Right cardiac atrium (tissue), 5 donors: ENCODE results near the gene SNRPA. TPM values are rescaled to one million over a fixed set of nuclear protein-coding genes. Genes with fewer than 3 reads are reported as not detected.
"Not testable (repeated sequence)": the region's sequence is repeated elsewhere in the genome, so short reads cannot be mapped to it uniquely, and the experiment has no call there.

ENCODE experiments used
- ATAC-seq, 2 donors: fragments of 200-7000 bp; cut with Tn5 transposase; one replicate each; pipeline versions ENCODE4 v1.8.0 to v1.9.1; 2020; ENCODE audit warnings: moderate library complexity in 2 of 2, mild to moderate bottlenecking in 1 of 2
- DNase-seq, 3 donors: peaks; one replicate each; pipeline ENCODE4 v3.0.0-alpha.2; 2020
- H3K27ac ChIP-seq: one replicate; pipeline ENCODE4 v1.5.1; 2013; ENCODE audit warnings: mild to moderate bottlenecking, low read length, control low read depth, moderate library complexity
- H3K27me3 ChIP-seq: one replicate; pipeline ENCODE4 v1.6.1; 2013; ENCODE audit not compliant: control insufficient read depth, insufficient read depth
- H3K4me1 ChIP-seq: one replicate; pipeline ENCODE4 v1.6.1; 2013; ENCODE audit warnings: low read length; ENCODE audit not compliant: control insufficient read depth, insufficient read depth
- H3K4me3 ChIP-seq: one replicate; pipeline ENCODE4 v1.5.1; 2013; ENCODE audit warnings: low read length, control low read depth
- H3K9me3 ChIP-seq: one replicate; pipeline ENCODE4 v1.6.1; 2013; ENCODE audit warnings: low read length; ENCODE audit not compliant: control insufficient read depth
- WGBS: extraction: QIAGEN DNeasy Blood & Tissue Kit; methylation state at CpG from one replicate; pipeline ENCODE4 v1.1.7; 2013; 5-methylcytosine and 5-hydroxymethylcytosine counted together
- intact Hi-C, 4 donors: fragments of 100-400 bp; cut with DNase I; formaldehyde crosslinking; loops; one replicate each; pipeline versions ENCODE4 v1.11.0 to v1.14.0; 2022 to 2023
- polyA plus RNA-seq: library from polyadenylated mRNA; stranded (reverse); fragments of 200-250 nt; gene quantifications from one replicate; pipeline ENCODE4 v1.2.3, GENCODE V29; 2013
- total RNA-seq, 4 donors: library from RNA; stranded (reverse); fragmentation: NEBNext Ultra II Directional; extraction: Animal tissue kit (Norgen Biotek cat#: 25700); gene quantifications; one replicate each; pipeline ENCODE4 v1.2.1, GENCODE V29; 2021
- donor health status: healthy with polysubstance abuse.
- donor health status: DM: no; HTN: yes; CAD: no.
- donor health status: DM: no; HTN: no; CAD: no.
- donor health status: DM: no; HTN: yes; CAD: no; lungs with severe emphysema.
- donor health status: DM: yes; HTN: yes; CAD: no.

SNRPA gene
- total and polyA plus RNA-seq, 5 donors: 27.0 to 44.9 (median 39.0) TPM

GRCh38 chr19:40778706-40779284 lies 27.8 kb downstream of the SNRPA start:
- no peaks in the 10 kb centered on the region for H3K27me3 ChIP-seq
- intact Hi-C loops: no loop called here
- WGBS: 9% methylated on average over 7 of the region's 7 CpGs
- no peaks in the 10 kb centered on the region for H3K9me3 ChIP-seq
- H3K27ac ChIP-seq: peak overlapping the region; percentile 96
- H3K4me1 ChIP-seq: peaks cover 4% of the 10 kb centered on the region
- no peak for ATAC-seq
- H3K4me3 ChIP-seq: peak overlapping the region; percentile 75
- DNase-seq: no peak

GRCh38 chr19:40780582-40780981 lies 29.6 kb downstream of the SNRPA start:
- intact Hi-C loops: no loop called here
- no peaks in the 10 kb centered on the region for H3K27me3 ChIP-seq

GRCh38 chr19:40781140-40781539 lies 30.1 kb downstream of the SNRPA start:
- DNase-seq (peak in 1 of 3 donors; percentile 7), ATAC-seq (no peak)
- Histone ChIP-seq H3K4me1 (peaks cover 4% of the 10 kb centered on the region), H3K4me3 (no peak overlapping the region), H3K27ac (no peak overlapping the region), H3K27me3 (no peaks in the 10 kb centered on the region), H3K9me3 (no peaks in the 10 kb centered on the region)
- 94% methylated on average over 7 of the region's 7 CpGs for WGBS
- intact Hi-C loops: no loop called here

More at GRCh38 chr19:40780582-40780981, 29.6 kb downstream of the SNRPA start:
- Histone ChIP-seq H3K27ac (no peak overlapping the region), H3K9me3 (no peaks in the 10 kb centered on the region), H3K4me1 (peaks cover 4% of the 10 kb centered on the region), H3K4me3 (no peak overlapping the region)
- DNase-seq: no peak
- WGBS: 96% methylated on average over 5 of the region's 5 CpGs
- ATAC-seq: no peak

- peaks cover 4% of the 10 kb centered on the region for H3K4me1 ChIP-seq
- no peaks in the 10 kb centered on the region for H3K27me3 ChIP-seq
- no peak overlapping the region for H3K4me3 ChIP-seq
- H3K27ac ChIP-seq: no peak overlapping the region
- 94% methylated on average over 14 of the region's 14 CpGs for WGBS
- no peak for ATAC-seq
- intact Hi-C loops: no loop called here
- no peaks in the 10 kb centered on the region for H3K9me3 ChIP-seq
- peak in 1 of 3 donors; percentile 19 for DNase-seq
These were observed 32.7 kb downstream of the SNRPA start for GRCh38 chr19:40783711-40784110.

- H3K27ac ChIP-seq, H3K9me3 ChIP-seq, DNase-seq, intact Hi-C loops, H3K27me3 ChIP-seq, H3K4me1 ChIP-seq, H3K4me3 ChIP-seq, ATAC-seq: not testable (repeated sequence)
- WGBS: 96% methylated on average over 2 of the region's 2 CpGs
These were observed 33.1 kb downstream of the SNRPA start for GRCh38 chr19:40784146-40784545.

- no peak overlapping the region for H3K27ac ChIP-seq
- H3K4me1 ChIP-seq: no peaks in the 10 kb centered on the region
- DNase-seq (no peak), ATAC-seq (no peak)
- intact Hi-C loops: no loop called here
- no peaks in the 10 kb centered on the region for H3K27me3 ChIP-seq
- no peak overlapping the region for H3K4me3 ChIP-seq
- WGBS: 57% methylated on average over 1 of the region's 1 CpG
- H3K9me3 ChIP-seq: no peaks in the 10 kb centered on the region
These were observed 34.5 kb downstream of the SNRPA start for GRCh38 chr19:40785526-40785925.

- Histone ChIP-seq H3K27ac (no peak overlapping the region), H3K4me3 (no peak overlapping the region), H3K4me1 (no peaks in the 10 kb centered on the region), H3K9me3 (no peaks in the 10 kb centered on the region), H3K27me3 (no peaks in the 10 kb centered on the region)
- no peak for ATAC-seq
- peak in 1 of 3 donors; percentile 57 for DNase-seq
- intact Hi-C loops: no loop called here
- WGBS: 90% methylated on average over 25 of the region's 25 CpGs
These were observed 35.3 kb downstream of the SNRPA start for GRCh38 chr19:40786060-40787037.

- no peaks in the 10 kb centered on the region for H3K27me3 ChIP-seq
- H3K9me3 ChIP-seq: no peaks in the 10 kb centered on the region
- ATAC-seq (peak; percentile 71 to 82), DNase-seq (peak in 1 of 3 donors; percentile 59)
- no peak overlapping the region for H3K4me3 ChIP-seq
- H3K4me1 ChIP-seq: no peaks in the 10 kb centered on the region
- peak overlapping the region; percentile 28 for H3K27ac ChIP-seq
- 66% methylated on average over 7 of the region's 7 CpGs for WGBS
- intact Hi-C loops: no loop called here
These were observed 40.3 kb downstream of the SNRPA start for GRCh38 chr19:40791349-40791748.

GRCh38 chr19:40791996-40792395 lies 41.0 kb downstream of the SNRPA start:
- Histone ChIP-seq H3K4me1 (no peaks in the 10 kb centered on the region), H3K27ac (no peak overlapping the region), H3K9me3 (no peaks in the 10 kb centered on the region), H3K27me3 (no peaks in the 10 kb centered on the region), H3K4me3 (no peak overlapping the region)
- WGBS: 75% methylated on average over 3 of the region's 3 CpGs
- ATAC-seq: no peak
- peak in 1 of 3 donors; percentile 28 for DNase-seq
- intact Hi-C loops: no loop called here

- intact Hi-C loops: no loop called here
- ATAC-seq (no peak), DNase-seq (peak in 1 of 3 donors; percentile 52)
- H3K27ac ChIP-seq: peak overlapping the region; percentile 85
- H3K4me1 ChIP-seq: peaks cover 17% of the 10 kb centered on the region
- H3K27me3 ChIP-seq: no peaks in the 10 kb centered on the region
- H3K4me3 ChIP-seq: no peak overlapping the region
- H3K9me3 ChIP-seq: no peaks in the 10 kb centered on the region
- 95% methylated on average over 14 of the region's 14 CpGs for WGBS
These were observed 46.4 kb downstream of the SNRPA start for GRCh38 chr19:40797166-40797962.
